Measurements from ENCODE around the gene ADAM20.
"Not testable (repeated sequence)": the region's sequence is repeated elsewhere in the genome, so short reads cannot be mapped to it uniquely, and the experiment has no call there.

Gene ADAM20

DNA sequence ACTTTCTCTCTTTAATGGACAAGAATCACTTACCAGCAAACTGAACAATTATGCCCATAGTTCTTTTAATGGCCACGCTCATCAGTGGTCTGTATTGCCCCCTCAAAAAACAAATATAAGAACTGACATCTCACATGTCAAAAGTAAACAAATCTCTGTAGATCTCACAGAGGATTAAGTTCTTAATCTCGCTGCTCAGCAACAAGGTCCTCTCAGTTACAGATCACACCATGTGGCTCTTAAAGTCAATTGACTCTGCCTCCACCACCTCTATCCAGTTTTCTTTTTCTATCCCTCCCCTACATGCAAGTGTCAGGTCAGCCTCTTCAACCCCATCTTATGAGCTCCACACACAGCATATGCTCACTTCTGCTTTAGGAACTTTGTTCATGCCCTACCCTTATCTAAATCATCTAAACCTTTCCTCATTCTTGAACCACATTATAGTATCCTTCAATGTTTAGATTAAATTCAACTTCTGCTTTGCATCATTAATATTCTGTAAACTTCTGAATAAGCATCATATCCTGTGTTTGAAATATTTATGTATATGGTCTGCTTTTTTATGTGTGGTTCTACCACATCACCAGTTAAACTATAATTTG lies 7.2 kb downstream of the ADAM20 start:
- no peak overlapping the region for H3K4me3 ChIP-seq (ENCODE audit: low read length)
- DNase-seq (ENCODE audit: low read depth), result no peak
- H3K27me3 ChIP-seq (replicated peaks; ENCODE audit: control insufficient read depth, insufficient read depth, low read length), result no peaks in the 10 kb centered on the region
- H3K36me3 ChIP-seq (ENCODE audit: control insufficient read depth, insufficient read depth, low read length, severe bottlenecking), result peaks cover 22% of the 10 kb centered on the region
- H3K9ac ChIP-seq (ENCODE audit: low read length), result no peak overlapping the region
- H3K9me3 ChIP-seq (ENCODE audit: control insufficient read depth, low read length), result no peaks in the 10 kb centered on the region
- H3K4me1 ChIP-seq (ENCODE audit: control insufficient read depth, insufficient read depth, low read length), result no peaks in the 10 kb centered on the region

DNA sequence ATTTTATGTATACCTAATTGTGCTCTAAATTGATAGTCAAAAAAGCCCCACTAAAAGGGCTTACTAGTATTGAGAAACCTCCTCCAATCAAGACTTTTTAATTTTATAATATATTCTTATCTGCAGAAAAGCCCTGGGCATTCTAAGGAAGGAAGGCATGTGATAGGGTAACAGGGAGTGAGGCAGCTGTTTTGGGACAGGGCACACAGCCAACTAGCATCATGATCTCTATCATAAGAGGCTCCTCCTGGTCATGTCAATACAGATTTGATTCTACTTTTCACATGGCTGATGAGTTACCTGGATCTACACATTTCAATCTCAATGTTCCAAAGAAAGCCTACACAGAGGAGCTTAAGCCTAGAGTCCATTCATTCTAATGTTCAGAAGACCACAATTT lies 9.1 kb downstream of the ADAM20 start:
- Histone ChIP-seq H3K27me3 (replicated peaks; ENCODE audit: control insufficient read depth, insufficient read depth, low read length) (no peaks in the 10 kb centered on the region), H3K4me1 (ENCODE audit: control insufficient read depth, insufficient read depth, low read length) (no peaks in the 10 kb centered on the region), H3K36me3 (ENCODE audit: control insufficient read depth, insufficient read depth, low read length, severe bottlenecking) (peaks cover 19% of the 10 kb centered on the region), H3K9ac (ENCODE audit: low read length) (no peak overlapping the region), H3K9me3 (ENCODE audit: control insufficient read depth, low read length) (peaks cover 3% of the 10 kb centered on the region), H3K4me3 (ENCODE audit: low read length) (no peak overlapping the region)
- DNase-seq (ENCODE audit: low read depth), result no peak

DNA sequence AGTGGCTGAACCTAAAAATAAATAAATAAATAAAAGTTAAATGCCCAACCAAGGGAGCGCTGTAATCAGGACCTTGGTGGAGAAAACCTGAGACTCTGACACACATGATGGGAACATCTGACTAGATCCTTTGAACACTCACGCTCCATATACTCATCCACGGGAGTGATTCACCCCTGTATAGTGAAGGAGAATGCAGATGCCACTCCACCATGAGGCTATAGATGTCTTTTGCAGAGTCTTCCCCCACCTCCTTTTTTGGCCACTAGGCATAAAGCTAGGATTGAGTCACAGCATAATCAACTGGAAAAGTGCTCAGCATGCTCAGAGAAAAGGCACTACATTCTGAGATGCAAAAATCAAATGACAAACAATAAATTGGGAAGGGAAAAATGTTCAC lies 19.0 kb downstream of the ADAM20 start:
- no peaks in the 10 kb centered on the region for H3K36me3 ChIP-seq (ENCODE audit: control insufficient read depth, insufficient read depth, low read length, severe bottlenecking)
- no peak overlapping the region for H3K4me3 ChIP-seq (ENCODE audit: low read length)
- peaks cover 18% of the 10 kb centered on the region for H3K9me3 ChIP-seq (ENCODE audit: control insufficient read depth, low read length)
- DNase-seq (ENCODE audit: low read depth), result no peak
- no peaks in the 10 kb centered on the region for H3K27me3 ChIP-seq (replicated peaks; ENCODE audit: control insufficient read depth, insufficient read depth, low read length)
- H3K9ac ChIP-seq (ENCODE audit: low read length), result no peak overlapping the region
- no peaks in the 10 kb centered on the region for H3K4me1 ChIP-seq (ENCODE audit: control insufficient read depth, insufficient read depth, low read length)

DNA sequence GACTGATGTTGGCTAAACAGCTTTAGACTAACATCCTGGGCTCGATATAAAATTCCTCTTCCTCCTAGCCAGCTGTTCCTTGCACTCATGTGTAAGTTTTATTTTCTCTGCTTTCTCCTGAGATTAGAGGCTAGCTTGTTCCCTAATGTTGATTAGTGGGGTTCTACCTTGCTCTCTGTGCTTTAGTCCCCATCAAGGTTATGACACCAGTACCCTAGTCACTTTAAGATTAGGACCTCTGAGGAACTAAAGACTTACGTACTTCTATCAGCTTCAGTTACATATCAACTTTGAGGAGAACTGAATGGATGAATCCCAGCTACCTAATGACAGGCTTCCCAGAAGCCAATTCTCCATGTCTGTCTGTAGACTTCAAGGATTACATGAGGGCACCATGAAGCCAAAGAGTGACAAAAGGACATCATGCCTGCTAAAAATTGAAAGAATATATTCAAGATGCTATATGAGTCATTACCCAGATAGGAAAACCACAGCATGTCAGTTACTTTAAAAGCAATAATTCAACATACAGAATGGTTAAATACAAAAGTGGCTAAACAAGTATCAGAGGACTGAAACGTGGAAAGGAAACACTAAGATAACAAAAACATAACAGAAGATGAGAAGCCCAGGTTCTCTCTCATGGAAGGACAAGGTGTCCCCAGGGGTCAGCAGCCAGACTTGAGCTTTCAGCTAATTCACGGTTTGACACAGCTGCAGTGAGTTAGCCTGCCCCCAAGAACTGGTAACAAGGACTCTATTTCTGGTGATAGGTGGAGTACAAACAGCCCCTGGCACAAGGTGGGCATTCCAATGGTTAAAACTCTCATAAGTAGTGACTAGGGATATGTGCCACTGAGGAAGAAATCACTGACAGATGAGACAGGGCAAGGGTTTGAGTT lies 20.4 kb downstream of the ADAM20 start:
- Histone ChIP-seq H3K27me3 (replicated peaks; ENCODE audit: control insufficient read depth, insufficient read depth, low read length) (no peaks in the 10 kb centered on the region), H3K9me3 (ENCODE audit: control insufficient read depth, low read length) (peaks cover 8% of the 10 kb centered on the region), H3K4me3 (ENCODE audit: low read length) (no peak overlapping the region), H3K4me1 (ENCODE audit: control insufficient read depth, insufficient read depth, low read length) (no peaks in the 10 kb centered on the region), H3K9ac (ENCODE audit: low read length) (no peak overlapping the region), H3K36me3 (ENCODE audit: control insufficient read depth, insufficient read depth, low read length, severe bottlenecking) (no peaks in the 10 kb centered on the region)
- no peak for DNase-seq (ENCODE audit: low read depth)

DNA sequence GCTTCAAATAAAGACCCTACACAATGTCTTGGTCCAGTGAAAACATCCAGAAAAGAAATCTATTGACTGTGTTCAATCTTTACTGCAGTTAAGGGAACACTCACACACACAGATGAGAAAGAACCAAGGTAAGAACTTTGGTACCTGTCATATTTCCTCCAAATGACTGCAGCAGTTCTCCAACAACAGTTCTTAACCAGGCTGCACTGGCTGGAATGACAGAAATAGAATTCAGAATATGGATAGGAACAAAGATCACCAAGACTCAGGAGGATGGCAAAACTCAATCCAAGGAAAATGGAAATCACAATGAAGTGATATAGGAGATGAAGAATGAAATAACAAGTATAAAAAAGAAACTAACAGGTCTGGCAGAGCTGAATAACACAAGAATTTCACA lies 36.6 kb downstream of the ADAM20 start:
- Histone ChIP-seq H3K9me3 (ENCODE audit: control insufficient read depth, low read length) (peaks cover 4% of the 10 kb centered on the region), H3K9ac (ENCODE audit: low read length) (no peak overlapping the region), H3K27me3 (replicated peaks; ENCODE audit: control insufficient read depth, insufficient read depth, low read length) (no peaks in the 10 kb centered on the region), H3K4me3 (ENCODE audit: low read length) (no peak overlapping the region), H3K36me3 (ENCODE audit: control insufficient read depth, insufficient read depth, low read length, severe bottlenecking) (no peaks in the 10 kb centered on the region), H3K4me1 (ENCODE audit: control insufficient read depth, insufficient read depth, low read length) (no peaks in the 10 kb centered on the region)
- no peak for DNase-seq (ENCODE audit: low read depth)

DNA sequence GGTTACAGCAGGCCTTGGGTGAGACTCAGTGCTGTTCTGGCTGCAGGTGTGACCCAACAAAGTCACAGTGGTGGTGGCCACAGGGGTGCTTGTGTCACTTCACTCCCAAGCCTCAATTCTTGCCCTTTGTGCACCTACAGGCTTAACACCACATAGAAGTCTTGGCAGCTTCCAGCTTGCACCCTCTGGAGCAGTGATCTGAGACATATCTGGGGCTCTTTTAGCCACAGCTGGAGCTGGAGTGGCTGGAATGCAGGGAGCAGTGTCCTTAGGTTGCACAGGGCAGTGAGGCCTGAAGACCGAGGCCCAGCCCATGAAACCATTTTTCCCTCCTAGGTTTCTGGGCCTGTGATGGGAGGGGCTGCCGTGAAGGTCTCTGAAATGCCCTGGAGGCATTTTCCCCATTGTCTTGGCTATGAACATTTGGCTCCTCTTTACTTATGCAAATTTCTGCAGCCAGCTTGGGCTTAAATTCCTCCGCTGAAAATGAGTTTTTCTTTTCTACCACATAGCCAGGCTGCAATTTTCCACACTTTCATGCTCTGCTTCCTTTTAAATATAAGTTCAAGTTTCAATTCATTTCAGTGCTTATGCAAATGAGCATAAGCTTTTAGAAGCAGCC lies 45.1 kb downstream of the ADAM20 start:
- H3K9ac ChIP-seq (ENCODE audit: low read length), result no peak overlapping the region
- DNase-seq (ENCODE audit: low read depth), result no peak
- H3K36me3 ChIP-seq (ENCODE audit: control insufficient read depth, insufficient read depth, low read length, severe bottlenecking), result no peaks in the 10 kb centered on the region
- no peaks in the 10 kb centered on the region for H3K4me1 ChIP-seq (ENCODE audit: control insufficient read depth, insufficient read depth, low read length)
- H3K4me3 ChIP-seq (ENCODE audit: low read length), result no peak overlapping the region
- H3K9me3 ChIP-seq (ENCODE audit: control insufficient read depth, low read length), result peaks cover 20% of the 10 kb centered on the region
- no peaks in the 10 kb centered on the region for H3K27me3 ChIP-seq (replicated peaks; ENCODE audit: control insufficient read depth, insufficient read depth, low read length)

DNA sequence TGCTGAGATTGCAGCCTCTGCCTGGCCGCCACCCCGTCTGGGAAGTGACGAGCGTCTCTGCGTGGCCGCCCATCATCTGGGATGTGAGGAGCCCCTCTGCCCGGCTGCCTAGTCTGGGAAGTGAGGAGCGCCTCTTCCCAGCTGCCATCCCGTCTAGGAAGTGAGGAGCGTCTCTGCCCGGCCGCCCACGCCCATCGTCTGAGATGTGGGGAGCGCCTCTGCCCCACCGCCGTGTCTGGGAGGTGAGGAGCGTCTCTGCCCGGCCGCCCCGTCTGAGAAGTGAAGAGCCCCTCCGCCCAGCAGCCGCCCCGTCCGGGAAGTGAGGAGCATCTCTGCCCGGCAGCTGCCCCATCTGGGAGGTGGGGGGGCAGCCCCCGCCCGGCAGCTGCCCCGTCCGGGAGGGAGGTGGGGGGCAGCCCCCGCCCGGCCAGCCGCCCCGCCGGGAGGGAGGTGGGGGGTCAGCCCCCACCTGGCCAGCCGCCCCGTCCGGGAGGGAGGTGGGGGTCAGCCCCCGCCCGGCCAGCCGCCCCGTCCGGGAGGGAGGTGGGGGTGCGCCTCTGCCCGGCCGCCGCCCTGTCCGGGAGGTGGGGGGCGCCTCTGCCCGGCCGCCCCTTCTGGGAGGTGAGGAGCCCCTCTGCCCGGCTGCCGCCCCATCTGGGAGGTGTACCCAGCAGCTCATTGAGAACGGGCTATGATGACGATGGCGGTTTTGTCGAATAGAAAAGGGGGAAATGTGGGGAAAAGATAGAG lies 57.3 kb downstream of the ADAM20 start:
- H3K36me3 ChIP-seq (ENCODE audit: control insufficient read depth, insufficient read depth, low read length, severe bottlenecking); H3K9me3 ChIP-seq (ENCODE audit: control insufficient read depth, low read length); H3K4me1 ChIP-seq (ENCODE audit: control insufficient read depth, insufficient read depth, low read length); H3K9ac ChIP-seq (ENCODE audit: low read length); DNase-seq (ENCODE audit: low read depth); H3K27me3 ChIP-seq (replicated peaks; ENCODE audit: control insufficient read depth, insufficient read depth, low read length); H3K4me3 ChIP-seq (ENCODE audit: low read length): not testable (repeated sequence)

DNA sequence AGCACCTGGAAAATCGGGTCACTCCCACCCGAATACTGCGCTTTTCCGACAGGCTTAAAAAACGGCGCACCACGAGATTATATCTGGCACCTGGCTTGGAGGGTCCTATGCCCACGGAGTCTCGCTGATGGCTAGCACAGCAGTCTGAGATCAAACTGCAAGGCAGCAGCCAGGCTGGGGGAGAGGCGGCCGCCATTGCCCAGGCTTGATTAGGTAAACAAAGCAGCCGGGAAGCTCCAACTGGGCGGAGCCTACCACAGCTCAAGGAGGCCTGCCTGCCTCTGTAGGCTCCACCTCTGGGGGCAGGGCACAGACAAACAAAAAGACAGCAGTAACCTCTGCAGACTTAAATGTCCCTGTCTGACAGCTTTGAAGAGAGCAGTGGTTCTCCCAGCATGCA lies 59.3 kb downstream of the ADAM20 start:
- not testable (repeated sequence) for H3K4me1 ChIP-seq (ENCODE audit: control insufficient read depth, insufficient read depth, low read length); H3K4me3 ChIP-seq (ENCODE audit: low read length); H3K9ac ChIP-seq (ENCODE audit: low read length); H3K27me3 ChIP-seq (replicated peaks; ENCODE audit: control insufficient read depth, insufficient read depth, low read length); H3K36me3 ChIP-seq (ENCODE audit: control insufficient read depth, insufficient read depth, low read length, severe bottlenecking); DNase-seq (ENCODE audit: low read depth); H3K9me3 ChIP-seq (ENCODE audit: control insufficient read depth, low read length)

DNA sequence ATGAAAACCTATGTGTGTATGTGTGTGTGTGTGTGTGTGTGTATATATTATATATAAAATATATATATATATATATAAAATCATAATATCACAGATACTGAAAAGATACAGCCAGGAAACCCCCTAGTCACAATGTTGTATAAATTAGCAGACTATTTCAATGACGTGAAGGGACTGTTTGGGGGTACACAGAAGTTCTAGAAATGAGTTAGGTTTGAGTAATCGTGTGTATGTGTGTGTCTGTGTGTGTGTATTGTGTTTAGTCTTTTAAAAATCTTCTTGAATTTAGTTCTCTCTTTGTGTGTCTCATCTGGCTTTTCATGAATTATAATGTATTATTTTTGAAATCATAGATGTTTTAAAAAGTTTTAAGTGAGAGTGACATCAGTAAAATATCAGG lies 61.0 kb downstream of the ADAM20 start:
- Histone ChIP-seq H3K4me3 (ENCODE audit: low read length) (no peak overlapping the region), H3K4me1 (ENCODE audit: control insufficient read depth, insufficient read depth, low read length) (no peaks in the 10 kb centered on the region), H3K36me3 (ENCODE audit: control insufficient read depth, insufficient read depth, low read length, severe bottlenecking) (no peaks in the 10 kb centered on the region), H3K9ac (ENCODE audit: low read length) (no peak overlapping the region), H3K27me3 (replicated peaks; ENCODE audit: control insufficient read depth, insufficient read depth, low read length) (no peaks in the 10 kb centered on the region), H3K9me3 (ENCODE audit: control insufficient read depth, low read length) (no peaks in the 10 kb centered on the region)
- DNase-seq (ENCODE audit: low read depth), result no peak

Data from adipocyte (in vitro differentiated cells).